MM.1S (cell line): ENCODE results near the gene SNRNP70.

ENCODE experiments used
- DNase-seq: peaks from one replicate; pipeline ENCODE4 v3.0.0-alpha.2; 2015
- H2AFZ ChIP-seq: fragments of 300-600 bp; sonication (generic); 2 replicates; pipeline ENCODE4 v1.6.0; 2016; ENCODE audit warnings: antibody characterized with exemption, low read length
- H3F3A ChIP-seq: fragments of 300-600 bp; sonication (generic); 2 replicates; pipeline ENCODE4 v1.6.1; 2016; ENCODE audit warnings: mild to moderate bottlenecking, antibody characterized with exemption, low read length, moderate library complexity, mixed read lengths; ENCODE audit not compliant: insufficient read depth
- H3K27ac ChIP-seq: fragments of 300-600 bp; sonication (generic); 2 replicates; pipeline ENCODE4 v1.5.1; 2016; ENCODE audit warnings: mild to moderate bottlenecking, low read length
- H3K27me3 ChIP-seq: fragments of 300-600 bp; sonication (generic); replicated peaks from 2 replicates; pipeline ENCODE4 v1.6.0; 2016; ENCODE audit warnings: low read length; ENCODE audit not compliant: insufficient read depth
- H3K36me3 ChIP-seq: fragments of 300-600 bp; sonication (generic); replicated peaks from 2 replicates; pipeline ENCODE4 v1.6.1; 2016; ENCODE audit warnings: mild to moderate bottlenecking, low read length, mixed read lengths; ENCODE audit not compliant: insufficient read depth
- H3K4me1 ChIP-seq: fragments of 300-600 bp; sonication (generic); 2 replicates; pipeline ENCODE4 v1.6.1; 2016; ENCODE audit warnings: low read length, mixed read lengths
- H3K4me2 ChIP-seq: fragments of 300-600 bp; sonication (generic); 2 replicates; pipeline ENCODE4 v1.6.0; 2016; ENCODE audit warnings: low read depth, low read length
- H3K4me3 ChIP-seq: fragments of 300-600 bp; sonication (generic); 2 replicates; pipeline ENCODE4 v1.5.1; 2016; ENCODE audit warnings: low read length, mixed read lengths
- H3K79me2 ChIP-seq: fragments of 300-600 bp; sonication (generic); 2 replicates; pipeline ENCODE4 v1.6.1; 2016; ENCODE audit warnings: mixed run types, low read length, mixed read lengths
- H3K9ac ChIP-seq: fragments of 300-600 bp; sonication (generic); 2 replicates; pipeline ENCODE4 v1.6.1; 2016; ENCODE audit warnings: low read length, mixed read lengths
- H3K9me2 ChIP-seq: fragments of 300-600 bp; sonication (generic); replicated peaks from 2 replicates; pipeline ENCODE4 v1.6.1; 2016; ENCODE audit warnings: mild to moderate bottlenecking, low read length, mixed read lengths; ENCODE audit not compliant: insufficient read depth
- H3K9me3 ChIP-seq: fragments of 300-600 bp; sonication (generic); replicated peaks from 2 replicates; pipeline ENCODE4 v1.6.1; 2016; ENCODE audit warnings: mild to moderate bottlenecking, low read length, mixed read lengths; ENCODE audit not compliant: insufficient read depth
- H4K20me1 ChIP-seq: fragments of 300-600 bp; sonication (generic); 2 replicates; pipeline ENCODE4 v1.6.1; 2016; ENCODE audit warnings: mild to moderate bottlenecking, low read length, moderate library complexity, mixed read lengths; ENCODE audit not compliant: insufficient read depth
- CTCF ChIP-seq: fragments of 300-600 bp; sonication (generic); IDR thresholded peaks from 2 replicates; pipeline ENCODE4 v1.5.1; 2016; ENCODE audit warnings: antibody characterized with exemption, low read length, mixed read lengths
- EZH2 ChIP-seq: fragments of 300-600 bp; sonication (generic); optimal IDR thresholded peaks from 2 replicates; pipeline ENCODE3; 2017; ENCODE audit warnings: low read depth, mild to moderate bottlenecking, antibody characterized with exemption, low read length, mixed read lengths
- EZH2phosphoT487 ChIP-seq: fragments of 300-600 bp; sonication (generic); IDR thresholded peaks from 2 replicates; pipeline ENCODE4 v1.6.1; 2018; ENCODE audit warnings: antibody characterized with exemption, low read length

Gene SNRNP70

DNA sequence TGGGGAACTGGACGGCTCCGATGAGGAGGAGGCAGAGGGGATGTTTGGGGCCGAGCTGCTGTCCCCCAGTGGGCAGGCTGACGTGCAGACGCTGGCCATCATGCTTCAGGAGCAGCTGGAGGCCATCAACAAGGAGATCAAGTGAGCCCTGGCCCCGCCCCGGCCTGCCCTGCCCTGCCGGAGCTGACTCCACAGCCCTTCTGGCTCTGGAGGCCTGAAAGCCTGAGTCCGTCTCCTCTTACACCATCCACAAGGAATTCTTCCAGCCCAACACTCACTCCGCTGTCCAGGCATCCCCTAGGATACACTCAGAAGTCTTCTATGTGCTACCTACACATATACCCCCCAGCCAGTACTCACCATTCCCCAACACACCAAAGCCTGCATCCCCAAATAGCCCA is 51.5 kb downstream of the SNRNP70 start:
- Histone ChIP-seq H3K9ac (no peak overlapping the region), H3K27ac (no peak overlapping the region), H4K20me1 (no peaks in the 10 kb centered on the region)

DNA sequence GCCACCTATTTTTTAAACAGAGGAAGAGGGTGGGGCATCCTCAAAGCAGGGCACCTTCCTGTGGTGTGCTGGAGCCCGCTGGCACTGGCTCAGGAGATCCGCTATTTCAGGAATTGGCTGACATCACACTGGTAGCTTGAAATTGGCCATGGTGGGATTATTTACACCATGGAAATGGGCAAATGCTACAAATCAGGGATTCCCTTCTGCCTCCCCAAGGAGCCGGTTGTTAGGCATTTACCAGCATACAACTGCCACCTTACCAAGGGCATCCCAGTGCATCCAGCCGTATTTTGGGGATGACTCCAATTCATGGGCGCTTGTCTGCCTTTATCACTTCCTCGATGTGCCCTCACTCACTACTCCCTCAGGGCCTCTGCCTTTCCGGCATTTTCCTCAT is 55.7 kb downstream of the SNRNP70 start:
- Histone ChIP-seq H3K79me2 (no peaks in the 10 kb centered on the region), H3K4me2 (no peak overlapping the region), H3K9me3 (no peaks in the 10 kb centered on the region), H3K36me3 (no peaks in the 10 kb centered on the region), H3F3A (no peaks in the 10 kb centered on the region), H3K4me1 (peaks cover 6% of the 10 kb centered on the region; the same call in 1 of the 2 replicates), H3K27me3 (peaks cover 24% of the 10 kb centered on the region), H4K20me1 (no peaks in the 10 kb centered on the region), H2AFZ (no peak overlapping the region), H3K27ac (no peak overlapping the region), H3K4me3 (no peak overlapping the region), H3K9ac (no peak overlapping the region), H3K9me2 (no peaks in the 10 kb centered on the region)
- DNase-seq: no peak
- TF ChIP-seq CTCF (no peak), EZH2phosphoT487 (no peak), EZH2 (no peak)

More for the DNA sequence above, 51.5 kb downstream of the SNRNP70 start:
- H3K9me2 ChIP-seq: no peaks in the 10 kb centered on the region
- H3K4me1 ChIP-seq: no peaks in the 10 kb centered on the region
- no peak overlapping the region for H3K4me2 ChIP-seq
- H2AFZ ChIP-seq: no peak overlapping the region
- H3K27me3 ChIP-seq: peaks cover 12% of the 10 kb centered on the region
- TF ChIP-seq CTCF: no peak
- no peak for TF ChIP-seq EZH2
- no peak for TF ChIP-seq EZH2phosphoT487
- H3K79me2 ChIP-seq: no peaks in the 10 kb centered on the region
- no peak for DNase-seq
- H3K36me3 ChIP-seq: no peaks in the 10 kb centered on the region
- no peak overlapping the region for H3K4me3 ChIP-seq
- no peaks in the 10 kb centered on the region for H3F3A ChIP-seq
- no peaks in the 10 kb centered on the region for H3K9me3 ChIP-seq

DNA sequence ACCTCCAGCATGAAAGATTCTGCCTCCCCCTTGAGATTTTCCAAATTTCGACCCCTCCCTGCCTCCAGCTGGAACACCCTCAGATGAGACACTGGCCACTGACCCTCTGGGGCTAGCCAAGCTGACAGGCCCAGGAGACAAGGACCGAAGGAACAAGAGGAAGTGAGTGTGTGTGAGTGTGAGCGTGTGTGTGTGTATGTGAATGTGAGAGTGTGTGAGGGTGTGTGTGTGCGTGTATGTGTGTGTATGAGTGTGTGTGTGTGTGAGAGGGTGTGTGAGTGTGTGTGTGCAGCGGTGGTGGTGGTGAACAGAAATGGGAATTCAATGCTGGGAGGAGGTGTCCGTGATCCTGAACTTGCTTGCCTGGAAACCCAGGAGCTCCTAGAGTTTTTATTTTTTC is 56.1 kb downstream of the SNRNP70 start:
- Histone ChIP-seq H3K27ac (no peak overlapping the region), H3K4me1 (peaks cover 6% of the 10 kb centered on the region; the same call in 1 of the 2 replicates), H3K9me3 (no peaks in the 10 kb centered on the region), H3K27me3 (peaks cover 26% of the 10 kb centered on the region), H3K4me3 (no peak overlapping the region), H3K9me2 (no peaks in the 10 kb centered on the region), H3K36me3 (no peaks in the 10 kb centered on the region), H4K20me1 (no peaks in the 10 kb centered on the region), H3K4me2 (no peak overlapping the region), H3K79me2 (no peaks in the 10 kb centered on the region), H2AFZ (no peak overlapping the region), H3K9ac (no peak overlapping the region), H3F3A (no peaks in the 10 kb centered on the region)
- TF ChIP-seq EZH2phosphoT487 (no peak), EZH2 (no peak), CTCF (no peak)
- DNase-seq: no peak
